Spleen (tissue), 7 donors: ENCODE results near the gene RPS27L.

ENCODE experiments used
- CTCF ChIP-seq, 11 experiments: fragments of 200-600 bp in 7 of 11; fragments of 450-650 bp in 4 of 11; sonication (generic) in 4 of 11; IDR thresholded peaks in 8 of 11; conservative IDR thresholded peaks in 3 of 11; 1 replicate in 7 of 11; 2 replicates in 4 of 11; pipeline versions ENCODE4 v1.4.0 to v1.8.0; 2016 to 2021; ENCODE audit warnings: antibody characterized with exemption in 11 of 11, inconsistent platforms in 4 of 11, mild to moderate bottlenecking in 1 of 11
- POLR2A ChIP-seq, 3 donors: fragments of 450-650 bp; IDR thresholded peaks; one replicate each; pipeline ENCODE4 v1.5.1; 2017; ENCODE audit warnings: antibody characterized with exemption in 3 of 3, mild to moderate bottlenecking in 1 of 3
- donor health status: DM: no; HTN: no; CAD: no; lungs with moderate emphysema.
- donor health status: DM: no; HTN: no; CAD: no.
- donor health status: DM: no; HTN: no; CAD: no.

- TF ChIP-seq CTCF (IDR thresholded peaks at IDR 0.05 in 8 of 11, conservative IDR thresholded peaks at IDR 0.05 in 3 of 11) (no peak), POLR2A (IDR thresholded peaks at IDR 0.05) (no peak)
These were observed 42.8 kb downstream of the RPS27L start for GRCh38 chr15:63114465-63114864.
